GM12864 (cell line): ENCODE data around the gene PRRC2B.
"Not testable (repeated sequence)": the region's sequence is repeated elsewhere in the genome, so short reads cannot be mapped to it uniquely, and the experiment has no call there.

ENCODE experiments used
- DNase-seq: peaks from one replicate; pipeline ENCODE4 v3.0.0-alpha.2; 2011; ENCODE audit warnings: low read depth
- H3K4me3 ChIP-seq: 2 replicates; pipeline ENCODE4 v1.5.1; 2011; ENCODE audit warnings: mild to moderate bottlenecking, low read depth, low read length, control low read depth
- CTCF ChIP-seq: IDR thresholded peaks from 2 replicates; pipeline ENCODE4 v1.5.1; 2011; ENCODE audit warnings: low read depth, mild to moderate bottlenecking, moderate library complexity, low read length, control low read depth, inconsistent platforms; ENCODE audit errors: missing control alignments

PRRC2B gene

GRCh38 chr9:131370638-131371037 lies 23.2 kb upstream of the PRRC2B start:
- no peak for TF ChIP-seq CTCF
- DNase-seq: no peak
- H3K4me3 ChIP-seq: no peak overlapping the region

- not testable (repeated sequence) for DNase-seq
- H3K4me3 ChIP-seq: peak overlapping the region; percentile 72
These were observed 21.3 kb upstream of the PRRC2B start for GRCh38 chr9:131372599-131372973.

GRCh38 chr9:131374638-131375037 lies 19.2 kb upstream of the PRRC2B start:
- not testable (repeated sequence) for H3K4me3 ChIP-seq, DNase-seq

GRCh38 chr9:131379056-131379455 lies 14.8 kb upstream of the PRRC2B start:
- no peak for DNase-seq
- no peak overlapping the region for H3K4me3 ChIP-seq
- TF ChIP-seq CTCF: no peak

- TF ChIP-seq CTCF: no peak
- DNase-seq: no peak
- H3K4me3 ChIP-seq: no peak overlapping the region
These were observed 10.8 kb upstream of the PRRC2B start for GRCh38 chr9:131382850-131383729.

- no peak for TF ChIP-seq CTCF
These were observed 8.6 kb upstream of the PRRC2B start for GRCh38 chr9:131385296-131385695.

GRCh38 chr9:131386281-131386680 lies 7.6 kb upstream of the PRRC2B start:
- no peak overlapping the region for H3K4me3 ChIP-seq
- DNase-seq: no peak
- peak; percentile 22 for TF ChIP-seq CTCF

More at GRCh38 chr9:131385296-131385695, 8.6 kb upstream of the PRRC2B start:
- no peak for DNase-seq
- H3K4me3 ChIP-seq: no peak overlapping the region

- no peak for TF ChIP-seq CTCF
- no peak for DNase-seq
- H3K4me3 ChIP-seq: no peak overlapping the region
These were observed 6.5 kb upstream of the PRRC2B start for GRCh38 chr9:131387394-131387793.
